Endothelial cell of umbilical vein (primary cell): ENCODE measurements around the gene IGSF9B. TPM values are rescaled to one million over a fixed set of nuclear protein-coding genes. Genes with fewer than 3 reads are reported as not detected.

ENCODE experiments used
- BruUV-seq: library from RNA; stranded (reverse); fragments of 400-500 nt; replicated peaks from 2 replicates; lab custom pipeline; 2021; lab: Mats Ljungman, UMichigan
- CTCF ChIA-PET: fragments of 300-600, 350-600 bp; sonication (Branson Sonifier 250); formaldehyde crosslinking; loops from one replicate; lab custom pipeline; 2021; ENCODE audit warnings: antibody characterized with exemption, inconsistent platforms; lab: Charles Lee
- POLR2A ChIA-PET: fragments of 300-600, 350-600 bp; sonication (Branson Sonifier 250); formaldehyde crosslinking; loops from one replicate; lab custom pipeline; 2021; ENCODE audit warnings: antibody characterized with exemption, inconsistent platforms; lab: Charles Lee
- DNase-seq: peaks from one replicate; pipeline ENCODE4 v3.0.0-alpha.2; 2011; ENCODE audit warnings: low read depth, low spot score
- FAIRE-seq: peaks from 2 replicates; lab custom pipeline; 2011; peaks lifted over from hg19 to GRCh38; lab: Jason Lieb, UNC
- H2AFZ ChIP-seq: 2 replicates; pipeline ENCODE4 v1.6.0; 2012; ENCODE audit warnings: low read depth, low read length, control low read depth, inconsistent platforms
- H3K27ac ChIP-seq: 2 replicates; pipeline ENCODE4 v1.5.1; 2011; ENCODE audit warnings: low read depth, mild to moderate bottlenecking, control low read depth, low read length, moderate library complexity; ENCODE audit not compliant: insufficient read depth
- H3K27me3 ChIP-seq, 2 experiments: 2 replicates each; pipeline versions ENCODE4 v1.6.0 to v1.6.1; 2011; ENCODE audit warnings: low read length in 2 of 2, mixed read lengths in 1 of 2; ENCODE audit not compliant: control insufficient read depth in 2 of 2, insufficient read depth in 2 of 2
- H3K36me3 ChIP-seq, 2 experiments: 2 replicates in 1 of 2; 3 replicates in 1 of 2; pipeline ENCODE4 v1.5.1; 2011; ENCODE audit warnings: low read length in 2 of 2, mild to moderate bottlenecking in 1 of 2, moderate library complexity in 1 of 2; ENCODE audit not compliant: control insufficient read depth in 2 of 2, insufficient read depth in 2 of 2; ENCODE audit errors: extremely low read depth in 1 of 2
- H3K4me1 ChIP-seq: 3 replicates; pipeline ENCODE4 v1.5.1; 2011; ENCODE audit warnings: mild to moderate bottlenecking, low read length; ENCODE audit not compliant: control insufficient read depth, insufficient read depth; ENCODE audit errors: extremely low read depth
- H3K4me2 ChIP-seq: 2 replicates; pipeline ENCODE4 v1.6.1; 2011; ENCODE audit warnings: low read length, control low read depth, mixed read lengths; ENCODE audit not compliant: insufficient read depth
- H3K4me3 ChIP-seq, 3 experiments: fragments of 200-600 bp in 1 of 3; sonication (generic), shearing (Covaris generic) in 1 of 3; replicated peaks in 1 of 3; 2 replicates each; pipeline ENCODE4 v1.5.1; 2011 to 2016; ENCODE audit warnings: control low read depth in 3 of 3, low read length in 3 of 3, mild to moderate bottlenecking in 2 of 3, inconsistent platforms in 1 of 3, low read depth in 1 of 3, moderate library complexity in 1 of 3; ENCODE audit not compliant: insufficient read depth in 1 of 3
- H3K79me2 ChIP-seq: 2 replicates; pipeline ENCODE4 v1.6.0; 2012; ENCODE audit warnings: low read length, inconsistent platforms; ENCODE audit not compliant: control insufficient read depth, insufficient read depth
- H3K9ac ChIP-seq: replicated peaks from 2 replicates; pipeline ENCODE3; 2011; ENCODE audit warnings: low read length, control low read depth; ENCODE audit not compliant: insufficient read depth; ENCODE audit errors: extremely low read depth
- H3K9me1 ChIP-seq: replicated peaks from 3 replicates; pipeline ENCODE4 v1.6.0; 2011; ENCODE audit warnings: mild to moderate bottlenecking, low read length; ENCODE audit not compliant: control insufficient read depth, insufficient read depth; ENCODE audit errors: extremely low read depth
- H3K9me3 ChIP-seq: replicated peaks from 2 replicates; pipeline ENCODE4 v1.5.1; 2012; ENCODE audit warnings: low read length, inconsistent platforms; ENCODE audit not compliant: control insufficient read depth, insufficient read depth
- H4K20me1 ChIP-seq: replicated peaks from 2 replicates; pipeline ENCODE3; 2011; ENCODE audit warnings: mild to moderate bottlenecking, low read length; ENCODE audit not compliant: control insufficient read depth, insufficient read depth; ENCODE audit errors: extremely low read depth
- CTCF ChIP-seq, 2 donors: IDR thresholded peaks; 1 replicate in 1 of 2; 2 replicates in 1 of 2; pipeline ENCODE4 v1.5.1; 2011; ENCODE audit warnings: low read length in 2 of 2, mild to moderate bottlenecking in 2 of 2, moderate library complexity in 2 of 2, control low read depth in 1 of 2, inconsistent platforms in 1 of 2, low read depth in 1 of 2; ENCODE audit not compliant: insufficient read depth in 1 of 2; ENCODE audit errors: extremely low read depth in 1 of 2
- EZH2 ChIP-seq: IDR thresholded peaks from 2 replicates; pipeline ENCODE4 v1.6.1; 2012; ENCODE audit warnings: borderline replicate concordance, low read depth, mild to moderate bottlenecking, moderate library complexity, low read length, inconsistent platforms; ENCODE audit not compliant: severe bottlenecking
- FOS ChIP-seq: IDR thresholded peaks from 2 replicates; pipeline ENCODE4 v1.6.1; 2011; ENCODE audit warnings: mild to moderate bottlenecking, low read length, moderate library complexity, borderline replicate concordance; ENCODE audit not compliant: insufficient read depth
- GATA2 ChIP-seq: IDR thresholded peaks from 2 replicates; pipeline ENCODE4 v1.7.0; 2011; ENCODE audit warnings: low read depth, mild to moderate bottlenecking, moderate library complexity, mixed read lengths, low read length; ENCODE audit not compliant: insufficient read length, insufficient read depth
- JUN ChIP-seq: IDR thresholded peaks from 2 replicates; pipeline ENCODE4 v1.6.1; 2011; ENCODE audit warnings: borderline replicate concordance, low read depth; ENCODE audit not compliant: insufficient read length, insufficient read depth
- MAX ChIP-seq: IDR thresholded peaks from 2 replicates; pipeline ENCODE4 v1.6.1; 2011; ENCODE audit not compliant: insufficient read depth, insufficient read length
- MYC ChIP-seq: IDR thresholded peaks from one replicate; pipeline ENCODE4 v1.6.1; 2011; ENCODE audit warnings: mild to moderate bottlenecking, low read depth, low read length
- POLR2A ChIP-seq: IDR thresholded peaks from 2 replicates; pipeline ENCODE4 v1.6.1; 2012; ENCODE audit warnings: low read depth, mild to moderate bottlenecking, control low read depth, low read length
- POLR2AphosphoS5 ChIP-seq: IDR thresholded peaks from 2 replicates; pipeline ENCODE4 v1.6.1; 2012; ENCODE audit warnings: low read depth, mild to moderate bottlenecking, control low read depth, low read length, moderate library complexity; ENCODE audit not compliant: insufficient read depth
- dilution Hi-C: fragments of 300-500 bp; cut with MboI; formaldehyde crosslinking; loops from one replicate; pipeline ENCODE4 v1.15.0; 2019; ENCODE audit warnings: low sequenced_read_pairs; ENCODE audit not compliant: extremely low pct_ligation_motif_present
- intact Hi-C: fragments of 100-400 bp; cut with micrococcal nuclease; formaldehyde crosslinking; loops from one replicate; pipeline ENCODE4 v1.10.0; 2022
- polyA plus RNA-seq, 4 experiments: library from polyadenylated mRNA; depleted of rRNA in 3 of 4; stranded (reverse) in 3 of 4; unstranded in 1 of 4; fragments of >200 nt; gene quantifications; 2 replicates each; pipeline versions ENCODE4 v1.2.1 to v1.2.3, GENCODE V29; 2011 to 2012; ENCODE audit warnings: missing spikeins in 1 of 4
- total RNA-seq: library from RNA; stranded (reverse); gene quantifications from 2 replicates; pipeline ENCODE4 v1.2.3, GENCODE V29; 2021

IGSF9B gene
- total and polyA plus RNA-seq, 2 donors (not counting 3 experiments of a cell fraction or from before 2014, with no cell fraction given) = 0.15 to 0.18 TPM

DNA sequence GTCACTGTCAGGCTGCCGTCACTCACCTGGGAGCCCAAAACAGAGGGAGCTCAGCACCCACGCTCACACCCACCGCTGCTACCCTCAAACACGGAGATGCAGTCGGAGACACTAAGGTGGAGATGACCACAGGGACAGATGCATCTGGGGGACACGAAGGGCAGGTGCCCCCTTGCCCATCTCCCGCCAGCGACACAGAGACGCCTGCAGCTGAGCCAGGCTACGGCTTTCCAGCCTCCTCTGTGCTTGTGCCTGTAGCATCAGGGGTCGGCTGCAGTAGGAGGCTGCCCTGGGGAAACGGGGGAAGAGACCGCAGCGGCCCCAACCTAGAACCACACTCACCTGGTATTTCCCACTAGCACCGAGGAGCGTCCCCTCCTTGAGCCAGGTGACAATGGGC, 19.3 kb downstream of the IGSF9B start:
- Histone ChIP-seq H2AFZ (no peak overlapping the region), H3K36me3 (no peaks in the 10 kb centered on the region), H3K27ac (no peak overlapping the region), H3K4me1 (no peaks in the 10 kb centered on the region), H3K9me3 (no peaks in the 10 kb centered on the region), H3K9ac (no peak overlapping the region), H3K79me2 (no peaks in the 10 kb centered on the region), H4K20me1 (no peaks in the 10 kb centered on the region), H3K27me3 (no peaks in the 10 kb centered on the region), H3K4me3 (no peak overlapping the region), H3K4me2 (no peak overlapping the region), H3K9me1 (no peaks in the 10 kb centered on the region)
- POLR2A ChIA-PET = no interaction called here
- no TSS peak for BruUV-seq
- TF ChIP-seq CTCF (IDR thresholded peaks at IDR 0.05; ENCODE audit: extremely low read depth in 1 of 2, insufficient read depth in 1 of 2, low read depth in 1 of 2, low read length in 2 of 2) (no peak), POLR2A (no peak), FOS (no peak), MYC (no peak), MAX (no peak), JUN (no peak), GATA2 (no peak), POLR2AphosphoS5 (no peak), EZH2 (no peak)
- CTCF ChIA-PET = no interaction called here
- no peak for DNase-seq
- intact Hi-C loops (no loop called here), dilution Hi-C loops (no loop called here)
- FAIRE-seq = no peak
